HFFc6 (cell line): ENCODE data around the gene RNF214. TPM values are rescaled to one million over a fixed set of nuclear protein-coding genes. Genes with fewer than 3 reads are reported as not detected.

Experiments
- DNase-seq: peaks from one replicate; pipeline ENCODE4 v3.0.0-alpha.2; 2018
- H3K27ac Mint-ChIP-seq: 2 replicates; pipeline ENCODE4 v1.8.0; 2020; ENCODE audit warnings: mild to moderate bottlenecking, mixed read lengths
- H3K27me3 Mint-ChIP-seq: 2 replicates; pipeline ENCODE4 v1.8.0; 2021; ENCODE audit warnings: mild to moderate bottlenecking, moderate library complexity, mixed read lengths; ENCODE audit not compliant: insufficient read depth
- H3K36me3 Mint-ChIP-seq: 2 replicates; pipeline ENCODE4 v1.8.0; 2021; ENCODE audit warnings: low read depth, mixed read lengths
- H3K4me1 Mint-ChIP-seq: 2 replicates; pipeline ENCODE4 v1.8.0; 2020; ENCODE audit warnings: low read depth, mixed read lengths
- H3K4me3 Mint-ChIP-seq: 2 replicates; pipeline ENCODE4 v1.8.0; 2020; ENCODE audit warnings: mild to moderate bottlenecking, moderate library complexity, mixed read lengths
- H3K9me3 Mint-ChIP-seq: 2 replicates; pipeline ENCODE4 v1.8.0; 2020; ENCODE audit warnings: mild to moderate bottlenecking, mixed read lengths
- total RNA-seq, 6 experiments: library from RNA; stranded (reverse); fragmentation: NEBNext Ultra II Directional; extraction: Animal tissue kit (Norgen Biotek cat#: 25700); gene quantifications; 2 replicates in 1 of 6; 3 replicates in 5 of 6; pipeline ENCODE4 v1.2.3, GENCODE V29; 2021
- TF ChIP-seq, protein P1 (sequence below): fragments of 200-600 bp; sonication (generic); IDR thresholded peaks from 2 replicates; pipeline ENCODE4 v1.5.0; 2021; ENCODE audit warnings: antibody characterized with exemption, mild to moderate bottlenecking

Gene RNF214
- total RNA-seq, 6 experiments from 2014 or later, result 17.7 to 25.6 (median 22.1) TPM

DNA sequence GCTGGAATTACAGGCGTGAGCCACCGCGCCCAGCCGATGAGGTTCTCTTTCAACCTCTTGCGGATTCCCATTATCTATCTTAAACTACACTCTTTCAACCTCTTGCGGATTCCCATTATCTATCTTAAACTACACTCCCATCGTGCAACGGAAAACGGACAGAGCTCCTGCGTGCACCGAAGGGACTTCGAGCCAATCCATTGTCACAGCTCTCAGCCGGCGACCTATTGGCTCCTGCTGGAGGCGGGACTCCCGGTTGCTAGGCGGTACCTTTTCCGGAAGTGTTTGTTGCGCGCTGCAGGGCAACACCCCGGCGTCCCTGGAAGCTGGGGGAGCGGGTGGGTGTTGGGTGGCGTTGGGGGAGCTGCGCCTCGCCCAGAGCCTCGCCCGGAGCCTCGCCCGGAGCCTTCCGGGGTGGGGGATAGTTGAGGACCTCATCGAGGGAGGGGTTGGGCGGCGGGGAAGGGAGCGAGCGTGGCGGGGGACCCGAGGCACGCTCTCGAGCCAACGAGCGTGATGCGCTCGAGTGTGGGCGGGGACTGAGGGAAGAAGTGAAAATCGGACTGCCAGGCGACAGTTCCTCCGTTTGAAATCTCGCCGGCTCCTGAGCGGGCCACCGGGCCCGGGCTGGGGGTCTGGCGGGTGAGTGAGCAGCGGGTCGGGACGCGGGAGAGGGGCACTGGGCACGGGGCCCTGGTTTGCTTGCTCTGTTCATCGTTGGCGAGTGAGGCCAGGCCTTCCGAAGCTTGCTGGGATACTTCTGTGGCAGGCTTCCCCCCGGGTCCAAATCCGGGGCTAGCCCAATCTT is 95.3 kb downstream of the RNF214 start, which contains the start of gene CEP164:
Gene CEP164, plus strand, starts transcription at position 288 of the 808 bp plus-strand sequence. CDS start 10,733 bp downstream, outside the sequence.
- TF ChIP-seq, protein P1, sequence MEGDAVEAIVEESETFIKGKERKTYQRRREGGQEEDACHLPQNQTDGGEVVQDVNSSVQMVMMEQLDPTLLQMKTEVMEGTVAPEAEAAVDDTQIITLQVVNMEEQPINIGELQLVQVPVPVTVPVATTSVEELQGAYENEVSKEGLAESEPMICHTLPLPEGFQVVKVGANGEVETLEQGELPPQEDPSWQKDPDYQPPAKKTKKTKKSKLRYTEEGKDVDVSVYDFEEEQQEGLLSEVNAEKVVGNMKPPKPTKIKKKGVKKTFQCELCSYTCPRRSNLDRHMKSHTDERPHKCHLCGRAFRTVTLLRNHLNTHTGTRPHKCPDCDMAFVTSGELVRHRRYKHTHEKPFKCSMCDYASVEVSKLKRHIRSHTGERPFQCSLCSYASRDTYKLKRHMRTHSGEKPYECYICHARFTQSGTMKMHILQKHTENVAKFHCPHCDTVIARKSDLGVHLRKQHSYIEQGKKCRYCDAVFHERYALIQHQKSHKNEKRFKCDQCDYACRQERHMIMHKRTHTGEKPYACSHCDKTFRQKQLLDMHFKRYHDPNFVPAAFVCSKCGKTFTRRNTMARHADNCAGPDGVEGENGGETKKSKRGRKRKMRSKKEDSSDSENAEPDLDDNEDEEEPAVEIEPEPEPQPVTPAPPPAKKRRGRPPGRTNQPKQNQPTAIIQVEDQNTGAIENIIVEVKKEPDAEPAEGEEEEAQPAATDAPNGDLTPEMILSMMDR, result no peak
- H3K27me3 Mint-ChIP-seq, result no peaks in the 10 kb centered on the region
- no peaks in the 10 kb centered on the region for H3K9me3 Mint-ChIP-seq
- H3K4me3 Mint-ChIP-seq, result no peak within 1 kb of the TSS
- DNase-seq, result peak; percentile 98
- H3K27ac Mint-ChIP-seq, result no peak within 1 kb of the TSS
- no peaks in the 10 kb centered on the region; the same call in none of the 2 replicates for H3K4me1 Mint-ChIP-seq
- peaks cover 9% of the 10 kb centered on the region; the same call in 1 of the 2 replicates for H3K36me3 Mint-ChIP-seq

DNA sequence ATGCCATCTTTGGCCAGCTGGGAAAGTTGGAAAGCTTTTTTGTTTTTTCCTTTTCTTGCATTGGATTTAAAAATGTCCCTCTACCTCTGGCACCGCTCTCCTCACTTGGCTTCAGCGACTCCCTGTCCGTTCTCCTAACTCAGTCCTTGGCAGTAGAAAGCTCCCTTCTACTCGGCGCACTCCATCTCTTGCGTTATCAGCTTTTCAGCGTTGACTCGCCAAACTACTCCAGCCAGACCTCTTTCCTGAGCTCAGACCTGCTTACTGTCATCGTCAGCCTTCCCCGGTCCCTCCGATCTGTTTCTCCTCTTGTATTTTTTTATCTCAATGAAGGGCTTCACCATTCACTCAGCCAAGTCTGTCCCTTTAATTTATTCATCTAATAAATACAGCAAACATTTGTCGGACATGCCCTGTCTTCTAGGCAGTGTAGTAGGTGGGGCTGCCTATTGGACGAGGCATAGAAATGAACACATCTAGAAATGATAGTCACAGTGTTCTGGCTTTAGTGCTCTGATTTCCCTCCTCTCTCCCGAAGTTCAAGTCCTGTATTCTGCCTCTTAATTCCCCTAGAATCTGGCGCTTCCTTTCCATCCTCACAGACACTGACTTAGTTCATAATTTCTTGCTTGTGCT is 96.0 kb downstream of the RNF214 start:
- peak; percentile 30 for DNase-seq
- H3K9me3 Mint-ChIP-seq, result no peaks in the 10 kb centered on the region

DNA sequence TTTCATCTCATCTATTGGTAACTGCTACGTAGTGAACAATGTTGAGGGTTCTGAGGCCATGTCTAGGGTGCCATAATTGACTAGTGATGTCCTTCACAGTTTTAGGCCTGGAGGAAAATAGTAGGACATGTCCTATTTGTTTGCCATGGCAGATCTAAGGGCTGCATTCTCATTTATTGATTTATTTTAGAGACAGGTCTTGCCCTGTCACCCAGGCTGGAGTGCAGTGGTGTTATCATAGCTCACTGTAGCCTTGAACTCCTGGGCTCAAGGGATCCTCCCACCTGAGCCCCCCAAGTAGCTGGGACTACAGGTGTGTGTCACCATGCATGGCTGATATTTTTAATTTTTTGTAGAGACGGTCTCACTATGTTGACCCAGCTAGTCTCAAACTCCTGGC is 100.4 kb downstream of the RNF214 start:
- TF ChIP-seq, protein P1, result no peak
- no peak for DNase-seq
- no peaks in the 10 kb centered on the region for H3K27me3 Mint-ChIP-seq
- H3K4me1 Mint-ChIP-seq, result no peaks in the 10 kb centered on the region; the same call in none of the 2 replicates
- no peak overlapping the region for H3K27ac Mint-ChIP-seq
- no peaks in the 10 kb centered on the region for H3K9me3 Mint-ChIP-seq
- peaks cover 14% of the 10 kb centered on the region for H3K36me3 Mint-ChIP-seq
- no peak overlapping the region for H3K4me3 Mint-ChIP-seq

More for the DNA sequence above, 96.0 kb downstream of the RNF214 start:
- Mint-ChIP-seq H3K27me3 (no peaks in the 10 kb centered on the region), H3K27ac (no peak overlapping the region), H3K4me3 (no peak overlapping the region), H3K4me1 (no peaks in the 10 kb centered on the region; the same call in none of the 2 replicates), H3K36me3 (peaks cover 4% of the 10 kb centered on the region; the same call in 1 of the 2 replicates)
- TF ChIP-seq, protein P1, result no peak

DNA sequence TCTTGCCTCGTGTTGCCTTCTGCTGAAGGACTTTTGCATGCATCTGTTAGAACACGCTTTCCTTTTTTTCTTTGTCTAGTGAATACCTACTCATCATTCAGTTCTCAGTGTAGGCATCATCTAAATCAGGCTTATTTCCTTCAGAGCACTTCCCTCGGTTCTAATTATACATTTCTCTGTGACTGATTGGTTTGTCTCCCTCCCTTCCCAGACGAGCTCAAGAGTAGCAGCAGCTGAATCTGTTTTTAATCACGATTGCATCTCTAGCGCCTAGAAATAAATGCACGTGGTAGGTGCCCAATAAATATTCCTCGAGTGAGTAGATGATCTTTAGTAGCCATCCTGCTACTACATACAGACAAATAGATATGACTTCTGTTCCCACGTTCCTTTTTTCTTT is 101.4 kb downstream of the RNF214 start:
- H3K4me3 Mint-ChIP-seq, result no peak overlapping the region

DNA sequence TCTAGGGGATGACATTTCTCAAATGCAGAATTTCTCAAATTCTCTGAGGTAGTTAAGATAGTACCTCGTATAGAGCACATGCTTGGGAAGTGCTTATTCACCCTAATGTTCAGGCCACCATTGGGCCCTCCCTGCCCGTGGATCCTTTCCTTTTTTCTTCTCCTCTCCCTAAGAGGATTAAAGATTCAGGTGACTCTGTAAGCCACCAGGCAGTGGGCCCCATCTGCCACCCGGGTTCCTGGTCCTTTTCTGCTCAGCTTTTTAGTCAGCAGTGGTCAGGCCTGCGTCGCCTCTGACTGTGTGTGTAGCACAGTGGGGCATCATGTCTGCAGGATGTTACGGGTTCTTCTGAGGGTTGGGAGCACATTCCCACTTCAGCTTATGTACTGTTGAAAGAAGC is 102.4 kb downstream of the RNF214 start:
- TF ChIP-seq, protein P1, result no peak
- no peak overlapping the region for H3K4me3 Mint-ChIP-seq
- H3K27me3 Mint-ChIP-seq, result no peaks in the 10 kb centered on the region
- H3K36me3 Mint-ChIP-seq, result peaks cover 23% of the 10 kb centered on the region
- H3K27ac Mint-ChIP-seq, result no peak overlapping the region
- DNase-seq, result no peak
- H3K9me3 Mint-ChIP-seq, result no peaks in the 10 kb centered on the region
- H3K4me1 Mint-ChIP-seq, result no peaks in the 10 kb centered on the region; the same call in none of the 2 replicates

More for the DNA sequence above, 101.4 kb downstream of the RNF214 start:
- peaks cover 24% of the 10 kb centered on the region for H3K36me3 Mint-ChIP-seq
- H3K27me3 Mint-ChIP-seq, result no peaks in the 10 kb centered on the region
- no peaks in the 10 kb centered on the region for H3K9me3 Mint-ChIP-seq
- no peak for DNase-seq
- no peak overlapping the region for H3K27ac Mint-ChIP-seq
- H3K4me1 Mint-ChIP-seq, result no peaks in the 10 kb centered on the region; the same call in none of the 2 replicates
- TF ChIP-seq, protein P1, result no peak
